ENCODE measurements around the gene THOC1.

- TF ChIP-seq EZH2phosphoT487 (IDR thresholded peaks at IDR 0.05; ENCODE audit: unreplicated experiment) (no peak), EZH2 (IDR thresholded peaks at IDR 0.05; ENCODE audit: low read depth, unreplicated experiment) (no peak), POLR2AphosphoS5 (IDR thresholded peaks at IDR 0.05; ENCODE audit: low read depth) (no peak), CTCF (conservative IDR thresholded peaks at IDR 0.05; ENCODE audit: low read depth in 2 of 2) (no peak), ZNF331 (CRISPR knock-in tag; IDR thresholded peaks at IDR 0.05; ENCODE audit: low read depth) (no peak), REST (IDR thresholded peaks at IDR 0.05; ENCODE audit: unreplicated experiment) (no peak), CREB1 (CRISPR knock-in tag; IDR thresholded peaks at IDR 0.05; ENCODE audit: low read depth) (no peak), JUNB (IDR thresholded peaks at IDR 0.05; ENCODE audit: unreplicated experiment) (no peak)
These were observed 52.3 kb downstream of the THOC1 start for GRCh38 chr18:215448-216010.

Measured in GM23338 (cell line).